ENCODE measurements around the gene OSBPL7. TPM values are rescaled to one million over a fixed set of nuclear protein-coding genes. Genes with fewer than 3 reads are reported as not detected.

OSBPL7 gene
- total and polyA plus RNA-seq, 9 donors, result 6.1 to 18.0 (median 12.3) TPM

- Histone ChIP-seq H3K4me1 (ENCODE audit: insufficient read depth) (no peaks in the 10 kb centered on the region), H3K36me3 (no peaks in the 10 kb centered on the region), H3K27ac (no peak overlapping the region), H3K4me3 (no peak overlapping the region), H3K9me3 (no peaks in the 10 kb centered on the region), H3K27me3 (no peaks in the 10 kb centered on the region)
- no peak for DNase-seq
- 86 to 92% (median 90%) methylated on average over 20 of the region's 20 CpGs for WGBS, 3 donors
- intact Hi-C loops (cut with DNase I), result no loop called here
- no peak for TF ChIP-seq POLR2A (IDR thresholded peaks at IDR 0.05)
- no peak for TF ChIP-seq EP300 (IDR thresholded peaks at IDR 0.05)
- no peak for TF ChIP-seq CTCF (IDR thresholded peaks at IDR 0.05)
Observed at GRCh38 chr17:47808036-47808829, 13.4 kb downstream of the OSBPL7 start.

GRCh38 chr17:47807421-47807820, 14.2 kb downstream of the OSBPL7 start:
- no peak overlapping the region for H3K27ac ChIP-seq
- no peaks in the 10 kb centered on the region for H3K36me3 ChIP-seq
- intact Hi-C loops (cut with DNase I), result no loop called here
- TF ChIP-seq CTCF (IDR thresholded peaks at IDR 0.05) (no peak), EP300 (IDR thresholded peaks at IDR 0.05) (no peak), POLR2A (IDR thresholded peaks at IDR 0.05) (no peak)
- H3K9me3 ChIP-seq, result no peaks in the 10 kb centered on the region
- WGBS, 3 donors, result 73 to 81% (median 77%) methylated on average over 11 of the region's 11 CpGs
- DNase-seq, result no peak
- H3K27me3 ChIP-seq, result no peaks in the 10 kb centered on the region
- H3K4me1 ChIP-seq (ENCODE audit: insufficient read depth), result no peaks in the 10 kb centered on the region
- H3K4me3 ChIP-seq, result no peak overlapping the region

GRCh38 chr17:47806913-47807255, 14.7 kb downstream of the OSBPL7 start:
- H3K9me3 ChIP-seq, result no peaks in the 10 kb centered on the region
- TF ChIP-seq CTCF (IDR thresholded peaks at IDR 0.05) (no peak), EP300 (IDR thresholded peaks at IDR 0.05) (no peak)
- DNase-seq, result no peak

GRCh38 chr17:47806026-47806912, 15.3 kb downstream of the OSBPL7 start:
- WGBS, 3 donors, result 83 to 84% (median 83%) methylated on average over 16 of the region's 16 CpGs
- no peaks in the 10 kb centered on the region for H3K27me3 ChIP-seq
- H3K4me1 ChIP-seq (ENCODE audit: insufficient read depth), result no peaks in the 10 kb centered on the region
- no peak overlapping the region for H3K27ac ChIP-seq
- intact Hi-C loops (cut with DNase I), result no loop called here
- H3K36me3 ChIP-seq, result no peaks in the 10 kb centered on the region
- H3K9me3 ChIP-seq, result no peaks in the 10 kb centered on the region
- no peak for DNase-seq
- H3K4me3 ChIP-seq, result no peak overlapping the region
- no peak for TF ChIP-seq POLR2A (IDR thresholded peaks at IDR 0.05)
- no peak for TF ChIP-seq CTCF (IDR thresholded peaks at IDR 0.05)
- no peak for TF ChIP-seq EP300 (IDR thresholded peaks at IDR 0.05)

More at GRCh38 chr17:47806913-47807255, 14.7 kb downstream of the OSBPL7 start:
- H3K4me1 ChIP-seq (ENCODE audit: insufficient read depth), result no peaks in the 10 kb centered on the region
- no peak overlapping the region for H3K27ac ChIP-seq
- H3K36me3 ChIP-seq, result no peaks in the 10 kb centered on the region
- 77 to 86% (median 82%) methylated on average over 9 of the region's 9 CpGs for WGBS, 3 donors
- no peaks in the 10 kb centered on the region for H3K27me3 ChIP-seq
- no peak overlapping the region for H3K4me3 ChIP-seq
- intact Hi-C loops (cut with DNase I), result no loop called here
